ENCODE data around the gene LAMA4.

Gene LAMA4

DNA sequence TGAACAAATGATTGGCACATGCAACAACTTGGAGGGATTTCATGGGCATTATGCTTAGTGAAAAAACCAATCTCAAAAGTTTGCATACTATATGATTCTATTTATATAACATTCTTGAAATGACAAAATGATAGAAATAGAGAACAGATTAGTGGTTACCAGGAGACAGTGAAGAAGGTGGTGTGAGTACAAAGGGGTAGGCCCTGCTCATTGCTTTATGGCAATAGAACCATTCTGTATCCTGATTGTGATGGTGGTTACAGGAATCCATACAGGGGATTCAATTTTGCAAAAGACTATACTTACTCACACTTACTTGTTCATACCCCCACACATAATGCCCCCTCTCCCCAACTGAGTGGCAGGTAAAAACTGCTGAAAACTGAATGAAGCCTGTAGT, 30.2 kb upstream of the LAMA4 start:
- no peak for TF ChIP-seq GATA2 (IDR thresholded peaks at IDR 0.05; ENCODE audit: low read depth, low read length)
- TF ChIP-seq GATA3 (IDR thresholded peaks at IDR 0.05; ENCODE audit: low read depth, low read length) = no peak

- TF ChIP-seq GATA2 (IDR thresholded peaks at IDR 0.05; ENCODE audit: low read depth, low read length) (no peak), GATA3 (IDR thresholded peaks at IDR 0.05; ENCODE audit: low read depth, low read length) (no peak)
These were observed 29.3 kb upstream of the LAMA4 start for GRCh38 chr6:112283621-112284020.

DNA sequence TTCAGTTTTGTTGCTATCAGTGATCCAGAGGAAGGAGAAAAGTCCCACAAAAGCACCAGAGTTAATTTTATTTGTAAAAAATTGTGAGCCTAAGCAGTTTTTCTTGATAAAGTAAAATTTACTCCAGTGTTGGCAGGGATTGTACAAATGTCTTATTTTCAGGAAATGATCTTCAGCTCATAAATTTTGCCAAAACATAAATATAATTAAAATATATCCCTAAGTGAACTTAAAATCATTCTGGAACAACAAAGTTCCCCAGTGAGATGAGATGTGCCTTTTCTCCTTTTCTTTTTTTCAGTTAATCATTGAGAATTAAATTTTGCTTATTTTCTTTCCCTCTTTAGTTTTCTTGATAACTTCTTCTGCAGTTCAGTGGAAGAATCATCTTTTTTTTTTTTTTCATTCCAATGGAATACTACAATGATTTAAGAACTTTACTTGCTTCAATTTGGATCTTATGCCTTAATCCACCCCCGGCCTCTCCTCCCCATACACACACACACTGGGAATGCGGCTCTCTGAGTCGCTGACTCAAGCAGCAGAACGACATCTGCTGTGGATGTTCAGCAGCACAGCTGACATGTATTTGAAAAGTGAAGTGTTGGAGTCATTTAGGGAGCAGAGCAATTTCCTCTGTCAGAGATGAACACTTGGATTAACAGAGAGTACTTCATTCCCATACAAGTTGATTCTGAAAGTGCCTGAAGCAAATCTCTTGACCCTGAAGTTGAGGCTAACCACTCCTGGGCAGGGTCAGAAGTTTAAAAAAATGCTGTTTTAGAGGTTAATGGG, 27.7 kb upstream of the LAMA4 start:
- TF ChIP-seq GATA3 (IDR thresholded peaks at IDR 0.05; ENCODE audit: low read depth, low read length) = no peak
- TF ChIP-seq GATA2 (IDR thresholded peaks at IDR 0.05; ENCODE audit: low read depth, low read length) = no peak

GRCh38 chr6:112279031-112279935, 24.9 kb upstream of the LAMA4 start:
- TF ChIP-seq GATA2 (IDR thresholded peaks at IDR 0.05; ENCODE audit: low read depth, low read length) (no peak), GATA3 (IDR thresholded peaks at IDR 0.05; ENCODE audit: low read depth, low read length) (no peak)

DNA sequence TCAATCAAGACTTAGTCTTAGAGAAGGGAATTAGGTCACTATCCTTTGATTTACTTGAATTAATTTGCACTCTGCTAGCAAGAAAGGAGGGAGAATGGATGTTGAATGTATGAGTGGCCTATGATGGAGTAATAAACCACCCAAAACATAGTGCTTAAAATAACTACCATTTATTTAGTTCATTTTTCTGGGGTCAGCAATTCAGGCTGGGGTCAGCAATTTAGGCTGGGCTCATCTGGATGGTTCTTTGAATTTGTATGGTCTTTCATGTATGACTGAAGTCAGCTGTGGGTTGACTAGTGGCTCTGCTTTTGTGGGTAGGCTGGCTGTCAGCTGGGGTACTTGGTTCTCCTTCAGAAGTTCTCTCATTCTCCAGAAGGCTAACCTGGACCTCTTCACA, 21.0 kb upstream of the LAMA4 start:
- TF ChIP-seq GATA3 (IDR thresholded peaks at IDR 0.05; ENCODE audit: low read depth, low read length) (no peak), GATA2 (IDR thresholded peaks at IDR 0.05; ENCODE audit: low read depth, low read length) (no peak)

DNA sequence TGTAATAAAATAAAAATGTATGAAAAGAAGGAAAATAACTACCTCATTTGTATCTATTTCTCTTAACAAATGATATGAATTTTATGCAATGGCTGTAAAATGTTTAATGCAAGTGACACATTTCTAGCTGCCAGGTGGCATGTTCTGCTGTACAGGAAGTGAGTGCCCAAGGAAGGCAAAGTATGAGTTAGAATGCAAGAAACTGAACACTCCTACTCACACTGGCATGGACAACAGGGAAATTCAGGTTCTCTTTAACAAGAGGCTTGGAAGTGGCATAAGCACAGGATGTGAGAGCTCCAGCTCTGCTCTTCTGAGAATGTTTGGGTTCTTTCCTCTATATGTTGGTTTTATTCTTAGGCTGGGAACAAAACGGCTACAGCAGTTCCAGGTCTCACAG, 20.4 kb upstream of the LAMA4 start:
- TF ChIP-seq GATA2 (IDR thresholded peaks at IDR 0.05; ENCODE audit: low read depth, low read length) (no peak), GATA3 (IDR thresholded peaks at IDR 0.05; ENCODE audit: low read depth, low read length) (no peak)

GRCh38 chr6:112272799-112273198, 18.4 kb upstream of the LAMA4 start:
- TF ChIP-seq GATA3 (IDR thresholded peaks at IDR 0.05; ENCODE audit: low read depth, low read length) = no peak
- TF ChIP-seq GATA2 (IDR thresholded peaks at IDR 0.05; ENCODE audit: low read depth, low read length) = no peak

DNA sequence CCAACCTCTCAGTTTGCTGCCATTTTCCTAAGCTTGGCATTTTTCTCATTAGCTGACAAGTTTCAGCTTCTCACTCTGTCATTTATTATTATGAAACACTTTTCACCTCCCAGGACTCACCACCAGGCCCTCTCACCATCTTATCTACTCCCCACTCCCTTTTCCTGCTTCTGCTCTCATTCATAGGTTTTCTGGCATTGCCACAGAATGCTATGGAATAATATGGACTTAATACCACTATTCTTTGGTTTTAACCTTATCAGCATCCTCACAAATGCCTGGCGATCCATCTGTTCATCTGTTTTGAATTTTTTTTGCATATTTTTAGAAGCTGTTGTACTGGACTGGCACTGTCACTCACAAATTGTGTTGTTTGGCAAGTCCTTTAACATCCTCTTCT, 16.4 kb upstream of the LAMA4 start:
- no peak for TF ChIP-seq GATA2 (IDR thresholded peaks at IDR 0.05; ENCODE audit: low read depth, low read length)
- TF ChIP-seq GATA3 (IDR thresholded peaks at IDR 0.05; ENCODE audit: low read depth, low read length) = no peak

GRCh38 chr6:112269979-112270566, 15.7 kb upstream of the LAMA4 start:
- no peak for TF ChIP-seq GATA2 (IDR thresholded peaks at IDR 0.05; ENCODE audit: low read depth, low read length)
- TF ChIP-seq GATA3 (IDR thresholded peaks at IDR 0.05; ENCODE audit: low read depth, low read length) = no peak

- TF ChIP-seq GATA2 (IDR thresholded peaks at IDR 0.05; ENCODE audit: low read depth, low read length) (no peak), GATA3 (IDR thresholded peaks at IDR 0.05; ENCODE audit: low read depth, low read length) (no peak)
These were observed 14.7 kb upstream of the LAMA4 start for GRCh38 chr6:112269114-112269513.

GRCh38 chr6:112268654-112269053, 14.3 kb upstream of the LAMA4 start:
- no peak for TF ChIP-seq GATA3 (IDR thresholded peaks at IDR 0.05; ENCODE audit: low read depth, low read length)
- TF ChIP-seq GATA2 (IDR thresholded peaks at IDR 0.05; ENCODE audit: low read depth, low read length) = no peak

GRCh38 chr6:112268019-112268418, 13.7 kb upstream of the LAMA4 start:
- TF ChIP-seq GATA3 (IDR thresholded peaks at IDR 0.05; ENCODE audit: low read depth, low read length) (no peak), GATA2 (IDR thresholded peaks at IDR 0.05; ENCODE audit: low read depth, low read length) (no peak)

GRCh38 chr6:112266331-112266730, 12.0 kb upstream of the LAMA4 start:
- TF ChIP-seq GATA3 (IDR thresholded peaks at IDR 0.05; ENCODE audit: low read depth, low read length) = no peak
- TF ChIP-seq GATA2 (IDR thresholded peaks at IDR 0.05; ENCODE audit: low read depth, low read length) = no peak

- no peak for TF ChIP-seq GATA3 (IDR thresholded peaks at IDR 0.05; ENCODE audit: low read depth, low read length)
- TF ChIP-seq GATA2 (IDR thresholded peaks at IDR 0.05; ENCODE audit: low read depth, low read length) = no peak
These were observed 4.9 kb upstream of the LAMA4 start for GRCh38 chr6:112259337-112259675.
